Measurements from ENCODE around the gene UXS1.
"Not testable (repeated sequence)": the region's sequence is repeated elsewhere in the genome, so short reads cannot be mapped to it uniquely, and the experiment has no call there.

The UXS1 gene

DNA sequence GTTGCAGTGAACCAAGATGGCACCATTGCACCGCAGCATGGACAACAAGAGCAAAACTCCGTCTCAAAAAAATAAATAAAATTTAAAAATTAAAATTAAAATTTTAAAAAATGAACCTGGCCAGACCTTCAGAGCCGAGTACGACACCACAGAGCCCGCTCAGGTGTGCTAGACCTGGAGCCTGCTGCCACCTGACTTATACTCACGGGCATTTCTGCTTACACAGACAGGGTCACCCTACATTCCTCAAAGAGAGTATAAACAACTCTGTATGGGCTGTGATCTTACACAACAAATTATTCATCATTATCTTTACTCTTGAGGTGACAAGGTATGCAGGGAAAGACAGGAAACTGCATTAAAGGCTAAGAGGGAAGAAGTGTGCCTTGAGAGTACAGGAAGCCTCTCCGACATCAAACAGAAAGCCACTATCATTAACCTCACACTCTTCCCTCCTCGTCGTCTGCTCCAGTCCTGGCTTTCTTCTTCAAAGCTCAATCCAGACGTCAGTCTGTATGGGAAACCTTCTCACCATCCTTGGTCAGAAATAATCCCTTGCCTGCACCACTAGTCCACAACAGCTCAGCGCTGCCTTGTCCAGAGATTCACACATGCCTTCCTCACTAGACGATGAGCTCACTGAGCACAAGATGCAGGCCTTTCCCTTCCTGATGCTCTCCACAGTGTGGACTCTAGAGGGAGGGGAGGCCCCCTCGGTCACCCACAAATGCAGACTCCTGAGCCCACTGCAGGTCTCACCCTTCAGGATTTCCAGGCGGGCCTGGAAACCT, 56.2 kb downstream of the UXS1 start:
- TF ChIP-seq, protein P1, sequence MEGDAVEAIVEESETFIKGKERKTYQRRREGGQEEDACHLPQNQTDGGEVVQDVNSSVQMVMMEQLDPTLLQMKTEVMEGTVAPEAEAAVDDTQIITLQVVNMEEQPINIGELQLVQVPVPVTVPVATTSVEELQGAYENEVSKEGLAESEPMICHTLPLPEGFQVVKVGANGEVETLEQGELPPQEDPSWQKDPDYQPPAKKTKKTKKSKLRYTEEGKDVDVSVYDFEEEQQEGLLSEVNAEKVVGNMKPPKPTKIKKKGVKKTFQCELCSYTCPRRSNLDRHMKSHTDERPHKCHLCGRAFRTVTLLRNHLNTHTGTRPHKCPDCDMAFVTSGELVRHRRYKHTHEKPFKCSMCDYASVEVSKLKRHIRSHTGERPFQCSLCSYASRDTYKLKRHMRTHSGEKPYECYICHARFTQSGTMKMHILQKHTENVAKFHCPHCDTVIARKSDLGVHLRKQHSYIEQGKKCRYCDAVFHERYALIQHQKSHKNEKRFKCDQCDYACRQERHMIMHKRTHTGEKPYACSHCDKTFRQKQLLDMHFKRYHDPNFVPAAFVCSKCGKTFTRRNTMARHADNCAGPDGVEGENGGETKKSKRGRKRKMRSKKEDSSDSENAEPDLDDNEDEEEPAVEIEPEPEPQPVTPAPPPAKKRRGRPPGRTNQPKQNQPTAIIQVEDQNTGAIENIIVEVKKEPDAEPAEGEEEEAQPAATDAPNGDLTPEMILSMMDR (IDR thresholded peaks at IDR 0.05; ENCODE audit: low read depth, low read length), result no peak

DNA sequence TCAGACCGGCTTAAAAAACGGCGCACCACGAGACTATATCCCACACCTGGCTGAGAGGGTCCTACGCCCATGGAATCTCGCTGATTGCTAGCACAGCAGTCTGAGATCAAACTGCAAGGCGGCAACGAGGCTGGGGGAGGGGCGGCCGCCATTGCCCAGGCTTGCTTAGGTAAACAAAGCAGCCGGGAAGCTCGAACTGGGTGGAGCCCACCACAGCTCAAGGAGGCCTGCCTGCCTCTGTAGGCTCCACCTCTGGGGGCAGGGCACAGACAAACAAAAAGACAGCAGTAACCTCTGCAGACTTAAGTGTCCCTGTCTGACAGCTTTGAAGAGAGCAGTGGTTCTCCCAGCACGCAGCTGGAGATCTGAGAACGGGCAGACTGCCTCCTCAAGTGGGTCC, 62.9 kb downstream of the UXS1 start:
- H3K4me3 ChIP-seq (replicated peaks in 1 of 2; ENCODE audit: low read depth in 2 of 2, low read length in 2 of 2); DNase-seq (ENCODE audit: low read depth in 2 of 2): not testable (repeated sequence)

More for the DNA sequence above, 56.2 kb downstream of the UXS1 start:
- H3K4me3 ChIP-seq (replicated peaks in 1 of 2; ENCODE audit: low read depth in 2 of 2, low read length in 2 of 2), result no peak overlapping the region
- DNase-seq (ENCODE audit: low read depth in 2 of 2), result no peak

DNA sequence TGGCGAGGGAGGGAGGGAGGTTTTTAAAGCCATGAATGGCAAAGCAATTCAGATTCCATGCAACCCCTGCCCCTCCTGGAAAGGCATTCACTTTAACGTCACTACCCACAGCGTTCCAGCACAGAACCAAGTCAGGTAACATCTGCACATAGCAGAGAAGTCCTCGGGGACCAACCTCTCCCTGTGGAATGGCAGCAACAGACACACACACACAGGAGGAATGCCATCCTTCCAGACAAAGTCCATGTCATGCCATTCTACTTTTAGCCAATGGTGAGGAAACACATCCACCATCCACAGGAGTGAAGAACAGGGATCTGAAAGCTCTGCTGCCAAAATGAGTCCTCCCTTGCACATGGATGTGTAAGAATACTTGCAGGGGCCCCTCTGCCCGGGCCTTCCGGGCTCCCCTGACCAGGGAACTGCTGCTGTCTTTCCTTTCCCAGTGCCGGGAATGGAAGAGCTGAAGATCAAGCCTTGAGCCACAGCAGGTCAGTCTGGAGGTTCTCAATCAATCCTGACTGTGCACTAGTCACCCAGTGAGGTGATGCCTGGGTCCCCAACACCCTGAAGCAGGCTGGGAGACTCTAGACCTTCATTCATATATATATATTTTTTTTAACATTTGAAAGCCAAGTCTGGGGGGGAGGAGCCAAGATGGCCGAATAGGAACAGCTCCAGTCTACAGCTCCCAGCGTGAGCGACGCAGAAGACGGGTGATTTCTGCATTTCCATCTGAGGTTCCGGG, 63.7 kb downstream of the UXS1 start:
- no peak for DNase-seq (ENCODE audit: low read depth in 2 of 2)
- TF ChIP-seq, protein P1 (IDR thresholded peaks at IDR 0.05; ENCODE audit: low read depth, low read length), result no peak

DNA sequence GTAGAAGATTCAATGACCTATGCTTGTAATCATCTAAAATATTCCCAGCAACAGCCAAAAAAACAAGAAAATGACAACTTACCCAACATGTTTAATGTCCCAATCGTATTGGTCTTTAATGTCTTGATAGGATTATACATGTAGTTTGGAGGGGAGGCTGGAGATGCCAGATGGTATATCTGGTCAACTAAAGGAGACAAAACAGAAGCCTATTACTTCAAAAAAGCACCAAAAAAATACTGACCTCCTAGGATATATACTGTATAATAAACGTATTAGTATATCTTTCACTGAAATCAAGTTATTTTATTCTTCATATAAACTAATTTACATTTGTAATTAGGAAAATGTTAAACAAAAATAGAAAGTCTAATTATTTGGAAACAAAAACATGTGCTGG, 64.5 kb downstream of the UXS1 start:
- TF ChIP-seq, protein P1 (IDR thresholded peaks at IDR 0.05; ENCODE audit: low read depth, low read length), result no peak
- no peak overlapping the region for H3K4me3 ChIP-seq (replicated peaks in 1 of 2; ENCODE audit: low read depth in 2 of 2, low read length in 2 of 2)
- DNase-seq (ENCODE audit: low read depth in 2 of 2), result no peak

More for the DNA sequence above, 63.7 kb downstream of the UXS1 start:
- H3K4me3 ChIP-seq (replicated peaks in 1 of 2; ENCODE audit: low read depth in 2 of 2, low read length in 2 of 2), result no peak overlapping the region

DNA sequence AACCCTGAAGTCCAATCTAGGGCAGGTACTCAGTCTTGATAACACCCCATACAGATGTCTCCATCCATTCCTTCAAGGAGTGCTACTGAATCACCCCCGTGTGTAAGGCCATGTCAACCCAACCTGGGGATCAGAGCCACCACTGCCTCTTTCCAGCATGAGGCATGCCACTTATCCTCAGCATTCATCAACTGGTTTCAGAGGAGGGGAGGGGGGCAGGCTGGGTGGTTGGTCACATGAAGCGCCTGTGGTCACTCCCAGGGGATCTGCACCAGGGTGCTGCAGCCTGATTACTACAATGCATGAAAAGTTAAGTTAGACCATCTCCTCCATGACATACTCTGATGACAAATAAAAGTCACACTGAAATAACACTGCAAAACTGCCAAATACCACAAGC, 65.0 kb downstream of the UXS1 start:
- DNase-seq (ENCODE audit: low read depth in 2 of 2), result no peak
- TF ChIP-seq, protein P1 (IDR thresholded peaks at IDR 0.05; ENCODE audit: low read depth, low read length), result no peak
- no peak overlapping the region for H3K4me3 ChIP-seq (replicated peaks in 1 of 2; ENCODE audit: low read depth in 2 of 2, low read length in 2 of 2)

DNA sequence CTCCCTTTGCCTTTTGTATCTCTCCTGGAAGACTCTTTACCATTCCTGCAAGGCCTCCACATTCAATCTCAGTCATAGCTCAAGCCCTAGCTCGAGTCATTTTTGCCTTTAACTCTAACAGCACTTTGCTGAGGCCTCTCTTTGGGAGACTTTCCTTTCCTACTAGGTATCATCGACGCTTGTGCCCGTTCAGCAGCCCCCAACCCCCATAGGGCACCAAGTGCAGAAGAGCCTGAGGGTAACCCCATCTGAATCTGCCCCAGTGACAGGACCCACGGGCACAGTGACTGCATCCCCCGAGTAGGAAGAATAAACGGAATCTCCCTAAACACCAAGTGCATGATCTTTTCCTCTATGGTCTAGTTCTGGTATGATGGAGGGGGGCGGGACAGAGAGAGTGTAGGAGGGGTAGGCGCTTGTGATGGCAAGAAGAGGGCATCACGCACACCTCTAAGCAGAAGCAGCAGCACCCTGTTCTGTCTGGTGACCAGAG, 66.3 kb downstream of the UXS1 start:
- no peak overlapping the region for H3K4me3 ChIP-seq (replicated peaks in 1 of 2; ENCODE audit: low read depth in 2 of 2, low read length in 2 of 2)
- no peak for DNase-seq (ENCODE audit: low read depth in 2 of 2)
- TF ChIP-seq, protein P1 (IDR thresholded peaks at IDR 0.05; ENCODE audit: low read depth, low read length), result no peak

DNA sequence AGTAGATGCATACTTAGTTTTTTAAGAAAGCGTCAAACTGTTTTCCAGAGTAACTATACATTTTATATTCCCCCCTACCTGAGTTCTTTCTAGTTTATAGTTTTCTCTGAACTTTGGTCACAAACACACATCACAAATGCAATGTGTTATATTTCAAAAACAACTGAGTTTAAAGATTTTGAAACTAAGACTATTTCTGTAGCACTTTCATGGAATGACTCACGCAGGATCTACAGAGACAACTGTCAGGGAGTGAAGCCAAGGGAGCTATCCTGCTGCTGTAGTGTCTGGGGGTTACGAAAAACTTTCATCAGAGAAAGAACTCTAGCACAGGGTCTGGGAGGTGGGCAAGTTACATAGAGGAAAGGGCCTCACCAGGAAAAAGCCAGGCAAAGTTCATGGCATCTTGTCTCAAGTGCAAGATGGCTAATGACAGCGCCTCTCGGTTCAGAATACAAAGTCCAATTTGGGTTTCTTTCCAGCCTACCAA, 66.8 kb downstream of the UXS1 start:
- TF ChIP-seq, protein P1 (IDR thresholded peaks at IDR 0.05; ENCODE audit: low read depth, low read length), result no peak
- peak in 1 of 2 donors; percentile 30 for DNase-seq (ENCODE audit: low read depth in 2 of 2)
- no peak overlapping the region for H3K4me3 ChIP-seq (replicated peaks in 1 of 2; ENCODE audit: low read depth in 2 of 2, low read length in 2 of 2)
